Progenitor cell of endocrine pancreas (in vitro differentiated cells): Measurements from ENCODE around the gene MAB21L4. TPM values are rescaled to one million over a fixed set of nuclear protein-coding genes. Genes with fewer than 3 reads are reported as not detected.
"Not testable (repeated sequence)": the region's sequence is repeated elsewhere in the genome, so short reads cannot be mapped to it uniquely, and the experiment has no call there.

Experiments used
- DNase-seq: peaks from one replicate; pipeline ENCODE4 v3.0.0; 2021; ENCODE audit warnings: low spot score; ENCODE audit not compliant: unreplicated experiment
- H3K27ac Mint-ChIP-seq: 2 replicates; pipeline ENCODE4 v1.8.0; 2021; ENCODE audit warnings: mild to moderate bottlenecking, moderate library complexity, mixed read lengths
- H3K27me3 Mint-ChIP-seq: 2 replicates; pipeline ENCODE4 v1.8.0; 2021; ENCODE audit warnings: mixed read lengths
- H3K36me3 Mint-ChIP-seq: 2 replicates; pipeline ENCODE4 v1.8.0; 2022; ENCODE audit warnings: mixed read lengths; ENCODE audit not compliant: insufficient read depth
- H3K4me1 Mint-ChIP-seq: 2 replicates; pipeline ENCODE4 v1.8.0; 2021; ENCODE audit warnings: low read depth, mixed read lengths
- H3K4me3 Mint-ChIP-seq: 2 replicates; pipeline ENCODE4 v1.8.0; 2021; ENCODE audit warnings: low read depth, mild to moderate bottlenecking, moderate library complexity, mixed read lengths
- H3K9me3 Mint-ChIP-seq: 2 replicates; pipeline ENCODE4 v1.8.0; 2021; ENCODE audit warnings: low read depth, mixed read lengths
- total RNA-seq: library from RNA; stranded (reverse); gene quantifications from 2 replicates; pipeline ENCODE4 v1.2.1, GENCODE V29; 2021
- TF ChIP-seq, protein P1 (sequence below): fragments of 200-600 bp; sonication (generic); IDR thresholded peaks from one replicate; pipeline ENCODE4 v1.5.0; 2021; ENCODE audit warnings: antibody characterized with exemption, mild to moderate bottlenecking; ENCODE audit not compliant: unreplicated experiment

MAB21L4 gene
- total RNA-seq, 1 donor from 2014 or later = 9.7 TPM

DNA sequence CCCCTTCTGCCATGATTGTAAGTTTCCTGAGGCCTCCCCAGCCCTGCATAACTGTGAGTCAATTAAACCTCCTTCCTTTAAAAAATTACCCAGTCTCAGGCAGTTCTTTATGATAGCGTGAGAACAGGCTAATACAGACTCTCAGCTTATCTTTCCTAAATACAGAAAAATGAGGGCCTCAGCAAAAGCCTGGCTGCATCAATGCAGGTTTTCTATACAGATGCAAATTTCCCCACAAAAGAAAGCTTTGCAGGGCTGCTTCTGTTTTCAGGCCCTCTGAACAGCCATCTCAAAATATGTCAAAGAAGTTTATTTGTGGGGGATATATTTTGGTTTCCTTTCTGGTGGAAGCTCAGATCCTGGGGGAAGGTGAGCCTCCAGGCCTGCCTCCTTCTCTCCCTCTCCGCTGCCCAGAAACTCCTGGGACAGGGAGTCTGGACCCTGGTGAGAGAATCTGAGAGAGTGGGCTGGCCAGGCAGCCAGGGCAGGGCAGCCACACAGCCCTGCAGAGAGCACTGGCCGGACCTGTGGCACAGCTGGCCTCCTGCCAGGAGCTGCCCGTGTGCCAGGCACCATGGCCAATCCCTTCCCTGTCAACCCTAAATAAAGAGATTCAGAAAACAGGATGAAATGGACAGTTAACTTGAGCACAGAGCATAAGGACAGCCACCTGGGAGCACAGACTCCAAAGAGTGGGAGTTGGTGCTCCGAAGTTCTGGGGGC lies 48.9 kb downstream of the MAB21L4 start:
- no peaks in the 10 kb centered on the region for H3K9me3 Mint-ChIP-seq
- peaks cover 29% of the 10 kb centered on the region for H3K27me3 Mint-ChIP-seq
- no peak for DNase-seq
- H3K4me3 Mint-ChIP-seq = no peak overlapping the region
- H3K4me1 Mint-ChIP-seq = peaks cover 1% of the 10 kb centered on the region
- TF ChIP-seq, protein P1, sequence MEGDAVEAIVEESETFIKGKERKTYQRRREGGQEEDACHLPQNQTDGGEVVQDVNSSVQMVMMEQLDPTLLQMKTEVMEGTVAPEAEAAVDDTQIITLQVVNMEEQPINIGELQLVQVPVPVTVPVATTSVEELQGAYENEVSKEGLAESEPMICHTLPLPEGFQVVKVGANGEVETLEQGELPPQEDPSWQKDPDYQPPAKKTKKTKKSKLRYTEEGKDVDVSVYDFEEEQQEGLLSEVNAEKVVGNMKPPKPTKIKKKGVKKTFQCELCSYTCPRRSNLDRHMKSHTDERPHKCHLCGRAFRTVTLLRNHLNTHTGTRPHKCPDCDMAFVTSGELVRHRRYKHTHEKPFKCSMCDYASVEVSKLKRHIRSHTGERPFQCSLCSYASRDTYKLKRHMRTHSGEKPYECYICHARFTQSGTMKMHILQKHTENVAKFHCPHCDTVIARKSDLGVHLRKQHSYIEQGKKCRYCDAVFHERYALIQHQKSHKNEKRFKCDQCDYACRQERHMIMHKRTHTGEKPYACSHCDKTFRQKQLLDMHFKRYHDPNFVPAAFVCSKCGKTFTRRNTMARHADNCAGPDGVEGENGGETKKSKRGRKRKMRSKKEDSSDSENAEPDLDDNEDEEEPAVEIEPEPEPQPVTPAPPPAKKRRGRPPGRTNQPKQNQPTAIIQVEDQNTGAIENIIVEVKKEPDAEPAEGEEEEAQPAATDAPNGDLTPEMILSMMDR = no peak
- H3K36me3 Mint-ChIP-seq = no peaks in the 10 kb centered on the region
- H3K27ac Mint-ChIP-seq = no peak overlapping the region

DNA sequence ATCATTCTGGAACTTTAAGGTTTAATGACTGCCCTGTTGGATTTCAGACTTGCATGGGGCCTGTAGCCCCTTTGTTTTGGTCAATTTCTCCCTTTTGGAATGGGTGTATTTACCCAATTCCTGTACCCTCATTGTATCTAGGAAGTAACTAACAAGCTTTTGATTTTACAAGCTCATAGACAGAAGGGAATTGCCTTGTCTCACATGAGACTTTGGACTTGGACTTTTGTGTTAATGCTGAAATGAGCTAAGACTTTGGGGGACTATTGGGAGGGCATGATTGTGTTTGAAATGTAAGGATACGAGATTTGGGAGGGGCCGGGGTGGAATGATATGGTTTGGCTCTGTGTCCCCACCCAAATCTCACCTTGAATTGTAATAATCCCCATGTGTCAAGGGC lies 49.6 kb downstream of the MAB21L4 start:
- H3K27me3 Mint-ChIP-seq = peaks cover 29% of the 10 kb centered on the region
- H3K4me1 Mint-ChIP-seq = not testable (repeated sequence)

DNA sequence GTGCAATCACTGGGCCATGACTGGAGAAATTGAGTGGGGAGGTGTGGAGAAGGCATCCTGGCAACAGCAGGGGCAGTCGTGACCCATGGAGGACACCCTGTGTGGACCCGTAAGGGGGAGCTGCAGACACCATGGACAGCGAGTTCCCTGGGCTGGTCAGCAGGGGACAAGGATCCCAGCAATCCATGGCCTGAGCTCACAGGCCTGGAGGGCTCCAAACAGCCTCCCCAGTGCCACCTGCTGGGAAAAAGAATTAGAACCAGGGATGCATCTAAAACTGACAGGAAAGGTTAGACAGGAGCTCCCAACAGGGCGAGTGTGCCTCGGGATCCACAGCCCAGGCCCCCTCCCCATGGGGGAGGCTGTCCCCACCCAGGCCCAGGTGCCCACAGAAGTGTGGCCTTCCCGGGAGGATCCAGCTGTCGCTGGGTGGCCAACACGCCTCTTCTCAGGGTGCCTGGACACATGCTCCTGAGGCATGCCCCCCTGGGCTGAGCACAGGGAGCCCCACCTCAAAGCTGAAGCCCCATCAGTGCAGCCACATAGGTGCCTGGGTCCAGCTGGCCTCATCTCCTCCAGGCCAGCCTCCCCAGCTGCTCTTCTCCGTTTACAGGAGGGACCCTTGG lies 55.4 kb downstream of the MAB21L4 start:
- Mint-ChIP-seq H3K4me3 (no peak overlapping the region), H3K9me3 (no peaks in the 10 kb centered on the region), H3K4me1 (peaks cover 1% of the 10 kb centered on the region), H3K36me3 (no peaks in the 10 kb centered on the region), H3K27me3 (peaks cover 38% of the 10 kb centered on the region), H3K27ac (no peak overlapping the region)
- peak; percentile 78 for DNase-seq
- TF ChIP-seq, protein P1 = peak; percentile 77

More for the DNA sequence above, 49.6 kb downstream of the MAB21L4 start:
- not testable (repeated sequence) for H3K4me3 Mint-ChIP-seq, H3K27ac Mint-ChIP-seq, DNase-seq, H3K36me3 Mint-ChIP-seq, H3K9me3 Mint-ChIP-seq

DNA sequence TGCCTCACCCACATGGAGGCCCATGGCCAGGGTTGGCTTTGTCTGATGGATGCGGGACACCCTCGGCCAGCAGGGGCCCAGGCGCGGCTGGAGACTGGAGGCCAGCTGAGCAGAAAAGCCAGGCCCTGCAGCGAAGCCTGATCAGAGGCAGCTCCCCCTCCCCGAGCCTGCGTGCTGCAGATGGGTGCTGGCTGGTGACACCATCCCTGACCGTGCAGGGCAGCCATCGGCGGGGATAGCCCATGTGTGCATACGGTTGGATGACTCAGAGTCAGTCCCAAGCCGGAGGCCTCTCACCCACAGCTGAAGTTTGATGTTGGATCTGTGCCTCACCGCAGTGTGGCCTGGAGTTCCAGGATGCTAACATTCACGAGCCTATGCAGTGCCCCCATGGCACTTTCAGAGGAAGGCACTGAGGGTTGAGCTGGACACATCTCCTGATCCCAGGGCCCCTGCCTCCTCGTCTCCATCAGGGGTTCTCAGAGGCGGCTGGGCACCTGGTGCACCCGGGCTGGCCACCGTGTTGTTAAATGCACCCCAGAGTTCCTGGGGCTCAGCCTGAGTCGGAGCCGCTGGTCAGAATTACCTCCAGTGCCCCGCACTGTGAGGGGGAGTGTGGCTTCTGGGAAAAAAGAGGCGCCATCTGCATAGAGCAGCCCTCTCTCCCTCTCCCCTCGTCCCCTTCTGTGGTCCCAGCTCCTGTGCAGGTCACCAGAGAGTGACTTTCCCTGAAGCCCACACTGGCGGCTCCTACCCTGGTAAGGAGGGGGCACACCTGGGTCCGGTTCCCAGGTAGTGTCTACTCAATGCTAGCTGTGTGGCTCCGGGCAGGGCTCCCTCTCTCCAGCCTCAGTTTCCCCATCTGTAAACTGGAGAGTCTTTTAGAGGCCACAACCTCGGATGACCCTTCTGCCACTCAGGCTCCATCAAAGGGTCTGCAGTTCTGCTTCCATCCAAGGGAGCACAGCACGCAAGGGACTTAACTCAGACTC lies 56.5 kb downstream of the MAB21L4 start:
- no peak overlapping the region for H3K27ac Mint-ChIP-seq
- H3K4me3 Mint-ChIP-seq = no peak overlapping the region
- no peak for DNase-seq
- H3K27me3 Mint-ChIP-seq = peaks cover 40% of the 10 kb centered on the region
- H3K4me1 Mint-ChIP-seq = peaks cover 1% of the 10 kb centered on the region
- H3K36me3 Mint-ChIP-seq = no peaks in the 10 kb centered on the region
- H3K9me3 Mint-ChIP-seq = no peaks in the 10 kb centered on the region
- TF ChIP-seq, protein P1 = no peak

DNA sequence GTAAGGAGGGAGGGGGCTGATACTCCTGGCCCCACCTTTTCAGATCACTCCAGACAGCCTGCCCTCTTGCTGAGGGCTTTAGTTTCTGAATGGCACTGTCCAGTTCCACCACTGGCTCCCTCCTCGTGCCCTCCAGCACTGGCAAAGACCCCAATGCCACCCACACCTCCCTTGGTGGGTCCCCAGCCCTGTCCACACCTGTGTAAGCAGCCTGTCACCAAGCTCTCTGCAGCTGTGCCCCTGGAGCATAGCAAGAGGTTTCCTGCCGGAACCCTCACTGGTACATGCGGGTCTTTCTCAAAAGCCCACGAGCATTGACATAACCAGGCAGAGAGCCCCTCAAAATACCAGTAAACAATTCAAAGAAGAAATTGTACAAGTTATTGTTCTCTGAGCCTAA lies 58.3 kb downstream of the MAB21L4 start:
- TF ChIP-seq, protein P1 = no peak
- no peak for DNase-seq
- Mint-ChIP-seq H3K36me3 (no peaks in the 10 kb centered on the region), H3K9me3 (no peaks in the 10 kb centered on the region), H3K27me3 (peaks cover 30% of the 10 kb centered on the region), H3K4me3 (no peak overlapping the region), H3K27ac (no peak overlapping the region), H3K4me1 (peaks cover 1% of the 10 kb centered on the region)
